Activated T-helper 2 cell treated with anti-CD3 and anti-CD28 coated beads, Interferon-gamma antibody, Interleukin-2, Interleukin-4, amounts not matched to agents 10 μg/mL and 5 μg/mL and 100 μg/mL, durations not matched to agents 14 hours and 24 hours and 36 hours (primary cell): Measurements from ENCODE around the gene FGD2. TPM values are rescaled to one million over a fixed set of nuclear protein-coding genes. Genes with fewer than 3 reads are reported as not detected.
A peak's percentile ranks its signal among the peaks of the same experiment; 100 is the strongest.
"Not testable (repeated sequence)": the region's sequence is repeated elsewhere in the genome, so short reads cannot be mapped to it uniquely, and the experiment has no call there.

Experiments
- DNase-seq: peaks from one replicate; pipeline ENCODE4 v3.0.0; 2021; ENCODE audit warnings: low spot score
- H3K27ac Mint-ChIP-seq: one replicate; pipeline ENCODE4 v1.8.0; 2021; ENCODE audit warnings: mixed read lengths
- H3K27me3 Mint-ChIP-seq: one replicate; pipeline ENCODE4 v1.8.0; 2021; ENCODE audit warnings: low read depth, mixed read lengths
- H3K36me3 Mint-ChIP-seq: one replicate; pipeline ENCODE4 v1.8.0; 2021; ENCODE audit warnings: low read depth, mixed read lengths
- H3K4me1 Mint-ChIP-seq: one replicate; pipeline ENCODE4 v1.8.0; 2021; ENCODE audit warnings: low read depth, mixed read lengths
- H3K4me3 Mint-ChIP-seq: one replicate; pipeline ENCODE4 v1.8.0; 2021; ENCODE audit warnings: low read depth, mild to moderate bottlenecking, moderate library complexity, mixed read lengths
- H3K9me3 Mint-ChIP-seq: one replicate; pipeline ENCODE4 v1.8.0; 2021; ENCODE audit warnings: mixed read lengths
- intact Hi-C: fragments of 100-400 bp; cut with micrococcal nuclease; formaldehyde crosslinking; loops from one replicate; pipeline ENCODE4 v1.15.1; 2023
- total RNA-seq: library from RNA; stranded (reverse); gene quantifications from 2 replicates; pipeline ENCODE4 v1.2.3, GENCODE V29; 2022

The FGD2 gene
- total RNA-seq, 1 donor from 2014 or later = 0.64 TPM

DNA sequence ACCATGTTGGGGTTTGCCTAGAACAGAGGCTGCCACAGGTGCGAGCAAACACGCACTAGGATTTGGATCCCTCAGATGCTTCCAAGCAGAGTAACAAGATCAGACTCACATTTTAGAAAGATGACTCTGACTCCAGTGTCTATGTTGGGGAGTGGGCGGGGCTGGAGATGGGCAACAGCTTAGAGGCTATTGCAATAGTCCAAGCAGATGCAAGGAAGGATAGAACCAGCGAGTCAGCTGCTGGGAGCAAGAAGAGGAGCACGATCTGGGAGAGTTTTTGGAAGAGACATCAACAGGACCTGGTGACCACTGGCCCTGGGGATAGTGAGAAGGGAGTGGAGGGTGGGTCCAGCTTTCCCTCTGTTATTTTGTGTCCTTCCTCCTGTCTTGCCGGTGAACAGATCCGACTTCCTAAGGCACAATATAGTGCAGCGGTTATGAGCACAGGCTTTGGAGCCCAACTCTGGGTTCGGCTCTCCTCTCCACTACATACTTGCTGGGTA, 52.7 kb downstream of the FGD2 start:
- intact Hi-C loops = no loop called here
- Mint-ChIP-seq H3K27ac (no peak overlapping the region), H3K4me3 (no peak overlapping the region), H3K9me3 (no peaks in the 10 kb centered on the region), H3K27me3 (no peaks in the 10 kb centered on the region), H3K4me1 (peaks cover 15% of the 10 kb centered on the region), H3K36me3 (no peaks in the 10 kb centered on the region)
- DNase-seq = no peak

DNA sequence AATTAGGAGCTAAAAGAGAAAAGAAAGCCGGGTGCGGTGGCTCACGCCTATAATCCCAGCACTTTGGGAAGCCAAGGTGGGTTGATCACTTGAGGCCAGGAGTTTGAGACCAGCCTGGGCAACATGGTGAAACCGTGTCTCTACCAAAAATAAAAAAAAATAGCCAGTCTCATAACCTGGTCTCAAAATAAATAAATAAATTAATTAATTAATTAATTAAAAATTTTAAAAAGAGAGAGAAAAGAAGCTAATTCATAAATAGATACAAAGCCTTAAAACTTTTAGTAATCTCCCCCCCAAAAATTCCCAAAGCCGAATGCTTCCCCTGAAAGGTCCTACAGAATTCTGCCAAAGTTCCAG, 53.5 kb downstream of the FGD2 start:
- intact Hi-C loops, H3K9me3 Mint-ChIP-seq, H3K36me3 Mint-ChIP-seq, DNase-seq, H3K27me3 Mint-ChIP-seq, H3K4me3 Mint-ChIP-seq, H3K27ac Mint-ChIP-seq: not testable (repeated sequence)
- H3K4me1 Mint-ChIP-seq = peaks cover 15% of the 10 kb centered on the region

DNA sequence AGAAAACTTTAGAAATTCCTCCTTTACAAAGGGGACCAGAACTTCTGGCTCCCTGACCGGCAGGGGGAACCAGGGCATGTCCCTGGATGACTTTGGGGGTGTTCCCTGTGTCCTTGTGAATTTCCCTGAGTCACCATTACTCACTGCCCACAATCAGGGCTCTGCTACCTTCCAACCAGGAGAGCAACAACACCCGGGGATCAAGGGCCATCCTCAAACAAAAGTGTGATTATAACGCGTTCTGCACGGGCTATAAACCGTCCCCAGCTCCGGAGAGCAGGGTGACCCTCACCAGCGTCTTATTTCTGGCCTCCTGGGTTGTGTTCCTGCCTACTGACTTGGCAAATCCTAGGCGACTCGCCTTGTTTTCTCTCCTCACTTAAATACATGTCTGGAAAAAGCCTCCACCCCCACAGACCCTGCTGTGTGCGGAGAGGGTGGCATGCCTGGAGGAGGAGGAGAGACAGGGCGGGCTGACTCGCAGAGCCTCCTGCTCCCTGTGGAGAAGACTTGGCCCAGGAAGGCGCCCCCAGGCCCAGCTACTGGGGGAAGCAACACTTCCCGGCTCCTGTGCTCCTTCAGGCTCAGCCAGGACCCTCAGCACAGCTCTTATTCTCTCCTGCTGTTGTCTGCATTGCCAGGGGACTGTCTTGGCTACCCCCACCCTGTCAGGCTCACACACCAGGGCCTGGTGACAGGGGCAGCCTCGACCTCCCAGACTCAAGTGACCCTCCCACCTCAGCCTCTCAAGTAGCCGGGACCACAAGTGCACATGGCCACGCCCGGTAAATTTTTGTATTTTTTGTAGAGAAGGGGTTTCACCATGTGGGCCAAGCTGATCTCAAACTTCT, 54.1 kb downstream of the FGD2 start:
- H3K27ac Mint-ChIP-seq = no peak overlapping the region
- no peaks in the 10 kb centered on the region for H3K36me3 Mint-ChIP-seq
- no peaks in the 10 kb centered on the region for H3K9me3 Mint-ChIP-seq
- intact Hi-C loops = no loop called here
- no peak for DNase-seq
- H3K4me3 Mint-ChIP-seq = no peak overlapping the region
- no peaks in the 10 kb centered on the region for H3K27me3 Mint-ChIP-seq
- H3K4me1 Mint-ChIP-seq = peaks cover 14% of the 10 kb centered on the region

DNA sequence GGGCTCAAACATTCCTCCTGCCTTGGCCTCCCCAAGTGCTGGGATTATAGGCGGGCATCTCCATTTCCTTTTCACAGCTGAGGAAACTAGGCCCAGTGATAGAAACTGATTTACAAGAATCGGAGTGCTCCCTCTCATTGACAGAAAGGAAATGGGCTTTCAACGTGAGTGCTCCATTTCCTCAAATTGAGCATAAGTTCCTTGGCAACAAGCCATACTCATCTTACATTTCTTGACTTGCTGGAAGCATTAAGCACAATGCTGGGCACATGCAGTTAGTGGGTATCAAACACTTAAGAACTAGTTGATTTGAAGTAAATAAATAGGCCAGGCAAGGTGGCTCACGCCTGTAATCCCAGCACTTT, 54.7 kb downstream of the FGD2 start:
- DNase-seq = no peak
- no peak overlapping the region for H3K4me3 Mint-ChIP-seq
- no peak overlapping the region for H3K27ac Mint-ChIP-seq
- no peaks in the 10 kb centered on the region for H3K27me3 Mint-ChIP-seq
- H3K4me1 Mint-ChIP-seq = peaks cover 9% of the 10 kb centered on the region
- intact Hi-C loops = no loop called here
- no peaks in the 10 kb centered on the region for H3K9me3 Mint-ChIP-seq
- H3K36me3 Mint-ChIP-seq = no peaks in the 10 kb centered on the region

DNA sequence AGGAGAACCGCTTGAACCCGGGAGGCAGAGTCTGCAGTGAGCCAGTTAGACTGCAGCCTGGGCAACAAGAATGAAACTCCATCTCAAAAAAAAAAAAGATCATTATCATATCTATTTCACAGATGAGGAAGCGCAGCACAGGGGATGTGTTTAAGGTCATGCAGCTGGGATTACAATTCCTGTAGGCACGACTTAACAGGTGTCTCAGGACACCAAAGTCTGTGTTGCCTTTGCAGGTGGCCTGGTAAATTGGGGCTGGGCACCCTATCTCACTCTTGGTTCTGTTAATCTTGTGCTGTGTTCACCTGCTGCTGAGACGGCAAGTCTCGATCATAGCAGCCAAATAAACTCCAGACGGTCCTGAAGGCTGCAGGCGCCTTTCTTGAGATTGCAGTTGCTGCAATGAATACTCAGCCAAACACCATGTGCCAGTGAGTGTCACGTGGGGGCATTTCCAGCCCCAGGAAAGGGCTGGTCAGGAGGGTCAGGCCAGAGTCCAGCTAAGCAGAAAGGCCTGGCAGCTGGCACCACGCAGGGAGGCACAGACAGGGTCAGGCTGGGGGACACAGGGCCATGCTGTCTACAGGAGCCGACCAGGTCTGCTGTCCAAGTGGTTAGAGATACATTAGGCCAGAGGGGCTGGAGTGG, 55.8 kb downstream of the FGD2 start:
- Mint-ChIP-seq H3K36me3 (no peaks in the 10 kb centered on the region), H3K27me3 (no peaks in the 10 kb centered on the region), H3K4me1 (peaks cover 9% of the 10 kb centered on the region), H3K4me3 (no peak overlapping the region), H3K27ac (no peak overlapping the region), H3K9me3 (no peaks in the 10 kb centered on the region)
- intact Hi-C loops = no loop called here
- no peak for DNase-seq

DNA sequence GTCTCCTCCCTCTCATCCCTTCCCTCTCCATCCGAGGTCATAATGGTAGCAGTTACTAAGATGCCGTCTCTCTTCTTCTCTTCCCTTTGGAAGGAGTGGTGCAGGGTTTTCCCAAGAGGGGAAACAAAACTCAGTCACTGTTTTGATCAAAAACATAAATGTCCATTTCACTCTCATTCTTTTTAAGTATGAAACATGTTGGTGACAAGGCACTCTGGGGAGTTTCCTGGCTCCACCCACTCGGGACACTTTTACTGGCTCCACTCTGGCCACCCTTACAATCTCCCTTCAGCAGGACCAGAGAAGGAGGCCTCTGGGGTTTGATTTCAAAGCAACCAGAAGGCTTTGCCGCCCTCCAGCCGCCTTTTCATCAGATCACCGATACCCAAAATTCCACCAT, 57.0 kb downstream of the FGD2 start:
- Mint-ChIP-seq H3K4me1 (peaks cover 9% of the 10 kb centered on the region), H3K4me3 (no peak overlapping the region), H3K9me3 (no peaks in the 10 kb centered on the region), H3K27me3 (no peaks in the 10 kb centered on the region), H3K27ac (peak overlapping the region; percentile 40), H3K36me3 (no peaks in the 10 kb centered on the region)
- no peak for DNase-seq
- intact Hi-C loops = no loop called here

DNA sequence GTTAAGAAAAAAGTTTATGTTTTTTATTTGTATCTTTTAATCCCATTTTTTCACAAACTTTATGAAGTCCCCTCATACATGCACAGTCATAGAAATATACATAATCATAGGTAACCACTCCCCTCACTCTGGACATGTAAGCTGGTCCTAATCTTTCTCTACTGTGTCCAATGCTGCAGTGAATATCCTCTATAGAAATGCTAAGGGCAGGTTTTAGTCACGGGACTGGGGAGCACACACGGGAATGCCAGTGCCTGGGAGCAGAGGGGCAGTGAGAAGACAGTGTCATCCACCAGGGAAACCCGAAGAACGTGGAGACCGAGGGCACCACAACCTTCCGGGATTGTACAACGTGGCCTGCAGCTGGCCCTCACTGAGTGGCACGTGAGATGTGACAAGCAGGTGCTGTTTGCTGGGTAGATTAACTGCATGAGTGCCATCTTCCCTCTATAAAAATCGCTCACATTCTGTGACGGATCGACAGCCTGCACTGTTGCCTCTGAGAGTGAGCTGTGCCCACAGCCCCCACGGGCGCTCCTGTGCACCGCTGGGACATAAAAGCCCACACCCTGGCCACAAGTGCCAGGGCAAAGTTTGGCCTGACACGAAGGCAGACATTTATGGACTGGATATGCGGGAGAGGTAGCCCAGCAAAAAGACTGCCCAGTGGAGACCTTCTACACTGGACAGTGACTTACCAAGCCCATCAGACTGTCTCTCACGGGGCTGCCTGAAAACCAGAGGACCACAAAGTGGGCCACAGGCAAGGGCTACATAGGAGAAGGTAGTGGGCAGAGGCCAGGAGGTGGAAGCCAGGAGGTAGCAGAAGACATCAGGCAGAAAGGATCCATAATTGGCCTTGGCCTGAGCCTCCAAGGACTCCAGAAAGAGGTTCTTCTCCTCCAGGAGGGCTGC, 63.2 kb downstream of the FGD2 start:
- Mint-ChIP-seq H3K9me3 (peaks cover 4% of the 10 kb centered on the region), H3K36me3 (no peaks in the 10 kb centered on the region), H3K27ac (no peak overlapping the region), H3K4me3 (no peak overlapping the region), H3K4me1 (peaks cover 20% of the 10 kb centered on the region), H3K27me3 (no peaks in the 10 kb centered on the region)
- no peak for DNase-seq
- intact Hi-C loops = no loop called here

DNA sequence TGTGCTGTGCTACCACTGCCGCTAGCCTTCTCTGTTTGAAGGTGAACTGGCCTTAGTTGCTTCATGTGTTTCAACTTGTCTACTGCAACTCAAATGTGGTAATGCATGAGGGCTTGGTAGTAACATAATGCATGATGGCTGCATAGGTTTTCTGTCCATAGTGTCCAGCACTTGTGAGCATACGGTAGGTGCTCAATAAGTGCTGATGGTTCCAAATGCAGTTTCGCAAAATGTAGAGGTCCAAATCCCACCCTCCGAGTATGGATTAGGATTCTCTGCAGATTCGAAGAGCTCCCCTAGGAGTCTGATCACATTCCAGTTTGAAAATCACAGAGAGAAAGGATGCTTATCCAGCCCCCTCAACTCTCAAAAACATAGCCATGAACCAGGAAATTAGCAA, 64.2 kb downstream of the FGD2 start:
- Mint-ChIP-seq H3K4me3 (no peak overlapping the region), H3K36me3 (no peaks in the 10 kb centered on the region), H3K4me1 (peaks cover 20% of the 10 kb centered on the region), H3K27me3 (no peaks in the 10 kb centered on the region), H3K9me3 (peaks cover 5% of the 10 kb centered on the region), H3K27ac (no peak overlapping the region)
- DNase-seq = no peak
- intact Hi-C loops = no loop called here

DNA sequence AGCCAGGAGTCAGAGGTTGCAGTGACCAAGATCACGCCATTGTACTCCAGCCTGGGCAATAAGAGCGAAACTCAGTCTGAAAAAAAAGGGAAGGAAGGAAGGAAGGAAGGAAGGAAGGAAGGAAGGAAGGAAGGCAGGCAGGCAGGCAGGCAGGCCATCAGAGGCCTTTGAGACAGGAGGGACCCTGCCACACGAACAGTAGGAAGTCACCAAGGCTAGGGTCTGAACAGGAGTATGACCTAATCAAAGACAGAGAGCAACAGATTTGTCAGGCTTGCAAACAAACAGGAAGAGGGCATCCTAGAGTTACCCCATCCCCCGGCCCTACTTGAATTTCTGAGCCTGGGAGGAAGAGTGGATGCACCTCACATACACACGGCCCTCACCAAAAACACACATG, 67.1 kb downstream of the FGD2 start:
- peaks cover 2% of the 10 kb centered on the region for H3K27me3 Mint-ChIP-seq
- intact Hi-C loops = no loop called here
- no peaks in the 10 kb centered on the region for H3K36me3 Mint-ChIP-seq
- H3K9me3 Mint-ChIP-seq = peaks cover 5% of the 10 kb centered on the region
- DNase-seq = no peak
- no peak overlapping the region for H3K27ac Mint-ChIP-seq
- no peak overlapping the region for H3K4me3 Mint-ChIP-seq
- peaks cover 20% of the 10 kb centered on the region for H3K4me1 Mint-ChIP-seq

DNA sequence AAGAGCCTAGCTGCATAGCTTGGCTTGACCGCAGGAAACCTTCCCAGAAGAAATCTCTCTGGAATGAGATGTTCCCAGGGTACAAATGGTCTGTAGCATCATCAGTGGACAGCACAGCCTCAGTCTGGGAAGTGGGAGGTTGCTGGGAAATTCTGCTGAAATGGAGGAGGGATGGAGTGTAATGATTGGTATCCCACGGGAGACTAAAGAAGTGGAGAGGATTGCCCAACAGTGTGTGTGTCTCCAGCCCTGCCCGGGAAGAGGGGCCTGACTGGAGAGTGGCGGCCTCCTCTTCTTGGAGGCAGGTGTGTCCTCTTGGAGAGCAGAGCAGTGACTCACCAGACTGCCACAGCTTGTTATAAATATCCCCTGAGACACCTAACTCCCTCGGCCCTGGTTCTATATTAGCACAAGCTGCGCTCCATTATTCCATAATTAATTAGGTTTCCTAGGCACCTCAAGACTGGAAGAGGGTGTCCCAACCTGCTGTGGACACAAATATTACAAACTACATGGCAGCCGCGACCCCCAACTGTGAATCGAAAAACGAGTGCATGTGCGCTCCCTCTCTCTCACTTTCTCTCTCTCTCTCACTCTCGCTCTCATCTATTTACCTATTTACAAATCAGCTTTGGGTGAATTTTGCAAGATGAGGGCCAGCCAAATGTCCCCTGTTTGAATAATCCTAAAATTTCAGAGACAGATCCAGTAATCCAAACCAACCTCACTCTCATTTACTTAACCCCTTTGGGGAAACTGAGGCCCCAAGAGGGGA, 68.8 kb downstream of the FGD2 start:
- DNase-seq = no peak
- intact Hi-C loops = no loop called here
- Mint-ChIP-seq H3K4me1 (peaks cover 18% of the 10 kb centered on the region), H3K36me3 (no peaks in the 10 kb centered on the region), H3K4me3 (no peak overlapping the region), H3K9me3 (peaks cover 5% of the 10 kb centered on the region), H3K27me3 (peaks cover 4% of the 10 kb centered on the region), H3K27ac (no peak overlapping the region)

DNA sequence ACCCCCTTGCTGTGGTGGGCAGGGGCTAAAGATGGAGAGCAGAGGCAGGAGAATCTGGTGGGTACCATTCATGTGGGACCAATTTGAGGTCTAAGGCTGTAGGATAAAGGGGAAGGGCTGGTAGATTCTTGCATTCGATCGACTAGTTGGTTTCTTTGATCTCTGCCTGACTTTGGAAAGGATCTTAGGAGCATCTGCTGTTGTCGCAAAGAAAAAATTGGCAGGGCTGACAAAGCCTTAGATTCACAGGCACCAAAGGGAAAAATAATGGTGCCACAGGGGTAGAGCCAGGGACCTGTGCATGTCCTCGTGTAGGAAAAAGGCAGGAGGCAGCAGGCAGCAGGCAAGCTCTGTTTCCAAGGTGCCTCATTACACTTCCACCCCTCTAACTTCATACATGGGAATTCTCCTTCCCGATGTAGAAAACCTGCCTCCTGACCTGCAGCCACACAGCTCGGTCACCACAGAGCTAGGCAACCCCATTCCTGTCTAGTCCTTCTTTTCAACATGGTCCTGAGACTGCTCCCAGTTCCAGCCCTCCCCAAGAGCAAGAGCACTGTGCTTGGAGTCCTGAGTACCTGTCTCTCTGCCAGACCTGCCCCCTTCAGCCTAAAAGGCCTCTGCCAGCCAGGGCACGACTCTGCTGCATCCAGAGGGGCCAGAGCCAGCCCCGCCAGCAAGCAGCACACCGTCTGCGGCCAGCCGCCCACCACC, 71.9 kb downstream of the FGD2 start:
- no peak for DNase-seq
- H3K36me3 Mint-ChIP-seq = no peaks in the 10 kb centered on the region
- no peak overlapping the region for H3K27ac Mint-ChIP-seq
- H3K4me1 Mint-ChIP-seq = peaks cover 6% of the 10 kb centered on the region
- H3K4me3 Mint-ChIP-seq = no peak overlapping the region
- H3K27me3 Mint-ChIP-seq = peaks cover 6% of the 10 kb centered on the region
- intact Hi-C loops = no loop called here
- peaks cover 5% of the 10 kb centered on the region for H3K9me3 Mint-ChIP-seq

DNA sequence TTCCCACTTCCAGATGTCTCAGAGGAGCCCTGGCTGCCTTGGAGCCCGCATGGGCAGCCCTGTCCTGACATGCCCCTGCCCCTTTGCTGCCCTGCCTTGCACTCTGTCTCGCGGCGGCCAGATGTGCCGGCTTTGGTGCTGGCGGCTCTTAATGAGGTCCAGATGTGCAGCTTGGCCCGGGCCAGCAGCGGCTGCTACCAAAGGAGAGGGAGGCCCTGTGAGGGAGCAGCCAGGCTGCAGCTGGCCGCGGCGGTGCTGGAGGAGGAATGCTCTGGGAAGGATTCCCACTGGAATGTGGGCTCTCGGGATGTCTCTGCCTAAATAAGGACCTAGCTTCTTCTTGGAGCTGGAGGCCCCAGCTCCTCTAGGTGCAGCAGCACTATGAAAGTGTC, 72.4 kb downstream of the FGD2 start:
- H3K36me3 Mint-ChIP-seq = no peaks in the 10 kb centered on the region
- H3K27ac Mint-ChIP-seq = no peak overlapping the region
- peaks cover 2% of the 10 kb centered on the region for H3K4me1 Mint-ChIP-seq
- H3K27me3 Mint-ChIP-seq = peaks cover 6% of the 10 kb centered on the region
- H3K4me3 Mint-ChIP-seq = no peak overlapping the region
- H3K9me3 Mint-ChIP-seq = peaks cover 5% of the 10 kb centered on the region
- intact Hi-C loops = no loop called here
- DNase-seq = no peak
